Esophagus muscularis mucosa (tissue), 3 donors: Measurements from ENCODE around the gene RETREG2.

Experiments used
- CTCF ChIP-seq, 3 experiments: fragments of 200-600 bp in 2 of 3; fragments of 450-650 bp in 1 of 3; sonication (generic) in 2 of 3; IDR thresholded peaks; one replicate each; pipeline ENCODE4 v1.5.1; 2017 to 2019; ENCODE audit warnings: antibody characterized with exemption in 3 of 3, mild to moderate bottlenecking in 2 of 3, moderate library complexity in 1 of 3
- EP300 ChIP-seq: sonication (generic); formaldehyde crosslinking; IDR thresholded peaks from one replicate; pipeline ENCODE4 v1.6.1; 2017; ENCODE audit warnings: antibody characterized with exemption

GRCh38 chr2:219167997-219168396 lies 10.1 kb upstream of the RETREG2 start:
- TF ChIP-seq CTCF (IDR thresholded peaks at IDR 0.05) (no peak), EP300 (no peak)
